Central memory CD4-positive, alpha-beta T cell (primary cell): Measurements from ENCODE around the gene ZFYVE16.
"Not testable (repeated sequence)": the region's sequence is repeated elsewhere in the genome, so short reads cannot be mapped to it uniquely, and the experiment has no call there.

Experiments
- DNase-seq: peaks from one replicate; pipeline ENCODE4 v3.0.0; 2022

ZFYVE16 gene

GRCh38 chr5:80411589-80412219 is 3.8 kb downstream of the ZFYVE16 start:
- DNase-seq: no peak

GRCh38 chr5:80414113-80414512 is 6.2 kb downstream of the ZFYVE16 start:
- DNase-seq: no peak

- no peak for DNase-seq
Observed at GRCh38 chr5:80417973-80418372, 10.1 kb downstream of the ZFYVE16 start.

- not testable (repeated sequence) for DNase-seq
Observed at GRCh38 chr5:80424365-80424764, 16.5 kb downstream of the ZFYVE16 start.

GRCh38 chr5:80435476-80435875 is 27.6 kb downstream of the ZFYVE16 start:
- DNase-seq: no peak

GRCh38 chr5:80437326-80437725 is 29.5 kb downstream of the ZFYVE16 start:
- DNase-seq: no peak

- no peak for DNase-seq
Observed at GRCh38 chr5:80438739-80439138, 30.9 kb downstream of the ZFYVE16 start.

- DNase-seq: no peak
Observed at GRCh38 chr5:80439213-80439612, 31.3 kb downstream of the ZFYVE16 start.

- no peak for DNase-seq
Observed at GRCh38 chr5:80442742-80443141, 34.9 kb downstream of the ZFYVE16 start.

GRCh38 chr5:80453366-80453765 is 45.5 kb downstream of the ZFYVE16 start:
- DNase-seq: no peak

- DNase-seq: no peak
Observed at GRCh38 chr5:80463269-80463668, 55.4 kb downstream of the ZFYVE16 start.

- DNase-seq: no peak
Observed at GRCh38 chr5:80466669-80467485, 59.0 kb downstream of the ZFYVE16 start.

- DNase-seq: no peak
Observed at GRCh38 chr5:80468131-80468530, 60.3 kb downstream of the ZFYVE16 start.

- DNase-seq: not testable (repeated sequence)
Observed at GRCh38 chr5:80470631-80471030, 62.8 kb downstream of the ZFYVE16 start.

- DNase-seq: no peak
Observed at GRCh38 chr5:80474929-80475328, 67.1 kb downstream of the ZFYVE16 start.

GRCh38 chr5:80479713-80480112 is 71.8 kb downstream of the ZFYVE16 start:
- DNase-seq: no peak

- no peak for DNase-seq
Observed at GRCh38 chr5:80480354-80480753, 72.5 kb downstream of the ZFYVE16 start.

- DNase-seq: no peak
Observed at GRCh38 chr5:80481019-80481893, 73.4 kb downstream of the ZFYVE16 start.

GRCh38 chr5:80482578-80482977 is 74.7 kb downstream of the ZFYVE16 start:
- no peak for DNase-seq

GRCh38 chr5:80483636-80484232 is 75.9 kb downstream of the ZFYVE16 start:
- DNase-seq: no peak

GRCh38 chr5:80487444-80487828 is 79.6 kb downstream of the ZFYVE16 start:
- no peak for DNase-seq

GRCh38 chr5:80487829-80488721 is 80.2 kb downstream of the ZFYVE16 start, which contains the start of gene FAM151B:
Gene FAM151B, plus strand, starts transcription at chr5:80488100. Its CDS starts 24 bp downstream, at chr5:80488124.
- peak; percentile 76 for DNase-seq
